Spinal cord (tissue), 10 donors: ENCODE results near the gene SLC26A1. TPM values are rescaled to one million over a fixed set of nuclear protein-coding genes. Genes with fewer than 3 reads are reported as not detected.

Experiments used
- DNase-seq, 6 donors: peaks; one replicate each; pipeline versions ENCODE4 v3.0.0 to v3.0.0-alpha.2; 2013 to 2015; ENCODE audit warnings: low spot score in 6 of 6, low read depth in 4 of 6
- H3K27ac ChIP-seq: one replicate; pipeline ENCODE4 v1.5.1; 2013; ENCODE audit warnings: low read depth, low read length, control low read depth
- H3K27me3 ChIP-seq: one replicate; pipeline ENCODE4 v1.6.1; 2013; ENCODE audit warnings: low read length; ENCODE audit not compliant: control insufficient read depth, insufficient read depth
- H3K36me3 ChIP-seq: one replicate; pipeline ENCODE4 v1.6.1; 2013; ENCODE audit warnings: low read length; ENCODE audit not compliant: control insufficient read depth, insufficient read depth
- H3K4me1 ChIP-seq: one replicate; pipeline ENCODE4 v1.6.1; 2013; ENCODE audit warnings: low read length; ENCODE audit not compliant: control insufficient read depth, insufficient read depth
- H3K4me3 ChIP-seq: one replicate; pipeline ENCODE4 v1.5.1; 2013; ENCODE audit warnings: low read depth, low read length, control low read depth
- H3K9me3 ChIP-seq: one replicate; pipeline ENCODE4 v1.6.1; 2013; ENCODE audit warnings: low read length; ENCODE audit not compliant: control insufficient read depth, insufficient read depth
- WGBS: methylation state at CpG from one replicate; pipeline ENCODE4 v1.1.5; 2013; ENCODE audit warnings: missing lambda C conversion rate; ENCODE audit not compliant: insufficient coverage; 5-methylcytosine and 5-hydroxymethylcytosine counted together
- polyA plus RNA-seq, 2 donors: library from polyadenylated mRNA; unstranded; fragments of 120-200 nt; gene quantifications; one replicate each; pipeline ENCODE4 v1.2.1, GENCODE V29; 2013; ENCODE audit not compliant: insufficient read length in 2 of 2
- total RNA-seq, 2 donors: library from RNA; depleted of rRNA in 1 of 2; stranded (reverse); fragments of 120-200 nt in 1 of 2; fragments of >200 nt in 1 of 2; gene quantifications; one replicate each; pipeline versions ENCODE4 v1.2.3 to v1.2.4, GENCODE V29; 2013 to 2014
- donor health status: healthy.

SLC26A1 gene
- total and polyA plus RNA-seq, 4 donors = 0.79 to 9.5 (median 5.2) TPM

DNA sequence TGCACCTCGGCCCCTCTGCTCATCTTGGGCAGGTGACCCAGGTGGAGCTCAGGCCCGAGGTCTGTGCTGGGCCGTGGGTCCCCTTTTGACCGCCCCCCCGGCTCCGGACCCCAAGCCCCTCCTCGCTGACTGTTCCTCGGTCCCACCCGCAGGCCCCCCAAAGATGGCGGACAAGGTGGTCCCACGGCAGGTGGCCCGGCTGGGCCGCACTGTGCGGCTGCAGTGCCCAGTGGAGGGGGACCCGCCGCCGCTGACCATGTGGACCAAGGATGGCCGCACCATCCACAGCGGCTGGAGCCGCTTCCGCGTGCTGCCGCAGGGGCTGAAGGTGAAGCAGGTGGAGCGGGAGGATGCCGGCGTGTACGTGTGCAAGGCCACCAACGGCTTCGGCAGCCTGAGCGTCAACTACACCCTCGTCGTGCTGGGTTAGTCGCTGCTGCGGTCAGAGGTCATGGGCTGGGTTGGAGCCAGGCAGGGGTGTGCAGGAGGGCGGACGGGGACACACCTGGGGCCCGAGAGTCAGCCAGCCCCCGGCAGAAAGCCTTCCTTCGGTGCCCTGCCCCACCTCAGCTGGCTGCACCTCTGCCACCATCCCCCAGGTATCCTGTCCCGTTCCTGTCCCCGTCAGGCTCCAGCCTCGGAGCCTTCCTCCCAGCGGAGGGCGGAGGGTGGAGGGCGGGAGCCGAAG is 29.0 kb upstream of the SLC26A1 start:
- H3K4me1 ChIP-seq = peaks cover 39% of the 10 kb centered on the region
- H3K36me3 ChIP-seq = peaks cover 82% of the 10 kb centered on the region
- H3K4me3 ChIP-seq = no peak overlapping the region
- DNase-seq = no peak
- 92% methylated on average over 46 of the region's 46 CpGs for WGBS
- no peak overlapping the region for H3K27ac ChIP-seq
- H3K9me3 ChIP-seq = no peaks in the 10 kb centered on the region
- no peaks in the 10 kb centered on the region for H3K27me3 ChIP-seq

DNA sequence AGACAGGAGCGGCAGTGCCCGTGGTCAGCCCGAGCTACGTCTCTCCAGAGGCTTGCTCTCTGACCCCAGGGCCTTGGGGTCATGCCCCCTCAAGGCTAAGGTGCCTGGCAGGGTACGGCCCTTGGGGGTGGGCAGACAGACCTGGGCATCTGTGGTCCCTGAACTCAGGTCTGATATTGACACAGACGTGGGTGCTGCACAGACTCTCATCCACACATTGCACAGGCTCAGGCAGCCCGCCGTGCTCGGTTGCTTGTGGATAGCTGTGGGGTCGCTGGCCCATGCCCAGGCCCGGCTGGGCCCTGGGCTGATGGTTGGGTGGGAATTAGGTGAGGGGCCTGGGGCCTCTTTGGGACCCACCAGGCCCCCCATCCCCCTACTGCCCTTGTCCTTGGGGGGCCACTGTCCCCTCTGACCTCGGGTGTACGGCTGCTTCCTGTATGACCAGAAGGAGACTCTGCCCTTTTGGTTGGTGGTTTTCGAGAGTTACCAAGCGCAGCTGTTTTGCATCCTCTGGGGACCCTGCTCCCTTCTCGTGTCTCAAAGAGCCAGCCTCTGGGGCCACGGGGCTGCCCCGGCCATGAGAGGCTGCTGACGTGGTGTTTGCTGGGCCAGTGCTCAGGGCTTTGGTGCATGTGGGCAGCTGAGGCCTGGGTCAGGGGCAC is 28.3 kb upstream of the SLC26A1 start:
- 90% methylated on average over 14 of the region's 19 CpGs for WGBS
- DNase-seq = no peak
- H3K4me3 ChIP-seq = no peak overlapping the region
- H3K4me1 ChIP-seq = peaks cover 46% of the 10 kb centered on the region
- H3K27ac ChIP-seq = no peak overlapping the region
- H3K9me3 ChIP-seq = no peaks in the 10 kb centered on the region
- H3K27me3 ChIP-seq = no peaks in the 10 kb centered on the region
- peaks cover 82% of the 10 kb centered on the region for H3K36me3 ChIP-seq

DNA sequence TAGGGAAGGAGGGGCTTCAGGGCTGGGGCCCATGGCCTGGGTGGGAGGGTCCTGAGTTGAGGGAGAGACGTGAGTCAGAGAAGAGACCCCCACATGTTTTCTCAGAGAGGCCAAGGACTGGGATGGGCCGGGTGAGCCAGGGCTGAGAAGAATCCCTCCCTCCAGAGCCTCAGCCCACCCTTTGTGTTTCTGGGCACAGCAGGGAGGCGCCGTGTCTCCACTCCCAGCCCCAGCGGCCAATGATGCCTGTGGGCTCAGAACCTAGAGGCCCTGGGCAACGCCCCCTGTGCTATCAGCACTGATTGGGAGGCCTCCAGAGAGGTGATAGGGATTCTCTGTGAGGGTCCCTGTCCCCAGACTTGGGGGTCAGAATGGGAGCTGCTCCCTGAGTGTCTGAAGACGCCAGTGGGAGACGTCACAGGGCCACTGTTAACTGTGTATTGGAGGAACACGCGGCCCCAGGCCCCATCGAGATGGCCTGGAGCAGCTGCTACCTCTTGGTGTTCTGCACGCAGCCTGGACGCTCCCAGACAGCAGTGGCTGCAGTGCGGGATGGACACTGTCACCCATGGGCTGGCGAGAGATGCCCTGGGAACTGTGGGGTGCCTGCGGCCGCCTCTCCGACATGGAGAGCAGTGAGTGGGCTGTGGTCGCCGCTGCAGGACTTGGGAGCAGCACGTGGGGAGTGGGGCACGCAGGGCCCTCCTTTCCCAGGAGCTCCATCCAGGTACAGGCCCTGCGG is 26.7 kb upstream of the SLC26A1 start:
- peaks cover 62% of the 10 kb centered on the region for H3K4me1 ChIP-seq
- H3K4me3 ChIP-seq = no peak overlapping the region
- no peak for DNase-seq
- WGBS = 61% methylated on average over 17 of the region's 23 CpGs
- H3K36me3 ChIP-seq = peaks cover 80% of the 10 kb centered on the region
- H3K27ac ChIP-seq = no peak overlapping the region
- H3K27me3 ChIP-seq = no peaks in the 10 kb centered on the region
- H3K9me3 ChIP-seq = no peaks in the 10 kb centered on the region

DNA sequence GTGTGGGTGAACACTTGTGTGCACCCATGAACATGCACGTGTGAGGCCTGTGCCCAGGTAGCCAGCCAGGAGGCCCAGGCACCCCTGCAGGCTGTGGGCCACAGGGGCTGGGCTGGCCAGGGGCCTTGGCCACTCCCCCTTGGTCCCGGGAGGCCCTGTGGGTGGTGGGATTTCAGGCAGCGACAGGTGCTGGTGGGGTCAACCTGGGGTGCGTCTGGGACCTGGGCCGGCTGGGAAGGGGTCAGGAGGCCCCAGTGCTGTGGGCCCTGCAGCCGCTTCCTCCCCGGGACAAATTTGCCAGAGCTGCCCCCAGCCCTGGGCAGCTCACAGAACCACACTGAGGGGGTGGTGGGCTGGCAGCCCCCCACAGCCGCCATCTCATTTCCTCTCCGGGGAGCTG is 26.1 kb upstream of the SLC26A1 start:
- H3K9me3 ChIP-seq = no peaks in the 10 kb centered on the region
- H3K4me1 ChIP-seq = peaks cover 68% of the 10 kb centered on the region
- H3K27ac ChIP-seq = no peak overlapping the region
- peaks cover 78% of the 10 kb centered on the region for H3K36me3 ChIP-seq
- no peak overlapping the region for H3K4me3 ChIP-seq
- H3K27me3 ChIP-seq = no peaks in the 10 kb centered on the region
- DNase-seq = no peak
- 44% methylated on average over 7 of the region's 9 CpGs for WGBS

DNA sequence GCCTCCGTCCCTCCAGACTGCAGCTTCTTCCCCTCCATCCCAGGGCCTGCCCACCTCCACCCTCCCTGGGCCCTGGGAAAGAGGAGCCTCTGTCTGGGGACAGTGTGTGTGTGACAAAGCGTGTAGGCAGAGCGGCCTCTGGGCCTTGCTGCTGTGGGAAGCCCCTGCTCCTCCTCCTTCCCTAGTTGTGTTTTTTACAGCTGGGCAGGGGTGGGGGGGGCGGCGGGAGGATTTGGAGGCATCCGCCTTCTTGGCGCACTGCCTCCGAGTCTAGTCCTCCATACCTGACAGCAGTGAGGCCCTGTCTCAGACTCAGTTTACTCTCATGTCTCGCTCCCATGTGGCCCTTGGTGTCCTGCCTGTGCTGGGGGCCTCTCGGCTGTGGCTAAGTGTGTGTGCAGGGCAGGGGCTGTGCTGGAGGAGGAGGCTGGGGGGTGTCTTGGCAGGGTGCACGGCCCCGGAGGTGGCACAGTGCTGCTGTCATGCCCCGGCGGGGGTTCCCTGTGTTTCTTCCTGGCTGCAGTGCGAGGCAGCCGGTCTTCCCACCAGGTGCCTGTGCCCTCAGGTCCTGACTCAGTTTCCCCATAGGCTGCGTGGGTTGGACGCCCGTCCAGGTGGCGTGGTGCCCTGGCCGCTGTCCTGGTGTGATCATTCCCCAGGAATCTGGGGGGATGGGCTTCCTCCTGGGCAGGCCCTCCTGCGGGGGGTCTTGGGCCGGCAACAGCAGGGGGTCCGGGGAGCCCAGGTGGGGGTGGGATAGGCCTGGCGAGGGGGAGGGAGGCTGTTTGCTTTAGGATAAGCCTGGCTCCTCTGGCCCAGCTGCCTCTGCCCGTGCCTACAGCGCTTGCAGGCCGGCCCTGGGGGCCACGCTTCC is 25.2 kb upstream of the SLC26A1 start:
- Histone ChIP-seq H3K9me3 (no peaks in the 10 kb centered on the region), H3K4me3 (no peak overlapping the region), H3K27ac (no peak overlapping the region), H3K36me3 (peaks cover 75% of the 10 kb centered on the region), H3K4me1 (peaks cover 77% of the 10 kb centered on the region), H3K27me3 (no peaks in the 10 kb centered on the region)
- 61% methylated on average over 22 of the region's 29 CpGs for WGBS
- DNase-seq = peak in 1 of 6 donors; percentile 34

DNA sequence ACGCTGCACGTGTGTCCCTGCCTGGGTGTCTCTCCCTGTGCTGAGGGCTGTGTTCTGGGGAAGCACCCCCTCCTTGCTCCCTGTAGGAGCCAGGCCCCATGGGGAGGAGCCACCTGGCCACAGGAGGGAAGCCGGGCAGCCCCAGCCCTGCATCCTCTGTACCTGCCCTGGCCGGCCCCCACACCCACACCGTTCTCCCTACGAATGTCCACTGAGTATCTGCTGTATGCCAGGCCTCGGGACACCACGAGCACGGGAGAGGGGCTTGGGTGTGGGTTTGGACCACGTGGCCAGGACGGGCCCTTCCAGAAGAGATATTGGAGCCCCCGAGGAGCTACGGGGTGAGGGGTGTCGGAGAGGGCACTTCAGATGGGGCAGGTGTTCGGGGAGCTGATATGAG is 24.5 kb upstream of the SLC26A1 start:
- H3K4me1 ChIP-seq = peaks cover 81% of the 10 kb centered on the region
- no peak overlapping the region for H3K4me3 ChIP-seq
- no peaks in the 10 kb centered on the region for H3K9me3 ChIP-seq
- H3K36me3 ChIP-seq = peaks cover 75% of the 10 kb centered on the region
- no peak for DNase-seq
- WGBS = 75% methylated on average over 11 of the region's 15 CpGs
- H3K27me3 ChIP-seq = no peaks in the 10 kb centered on the region
- no peak overlapping the region for H3K27ac ChIP-seq

DNA sequence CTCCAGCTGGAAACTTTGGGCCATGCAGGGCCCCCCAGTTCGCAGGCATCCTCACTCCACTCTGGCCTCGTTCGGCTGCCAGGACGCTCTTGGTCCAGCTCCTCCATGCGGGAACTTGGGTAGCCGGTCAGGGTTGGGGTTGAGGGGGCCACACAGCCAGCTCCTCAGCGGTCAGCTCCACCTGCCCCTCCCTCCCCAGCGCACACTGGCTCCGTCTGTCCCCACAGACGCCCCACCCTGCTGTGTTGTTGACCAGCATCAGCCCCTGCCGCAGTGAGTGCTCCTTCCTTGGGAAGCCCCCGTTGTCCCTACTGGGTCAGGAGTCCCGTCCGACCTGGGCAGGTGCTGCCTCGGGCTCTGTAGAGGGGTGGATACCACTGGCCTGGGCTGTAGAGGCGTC is 24.0 kb upstream of the SLC26A1 start:
- Histone ChIP-seq H3K27me3 (no peaks in the 10 kb centered on the region), H3K4me1 (peaks cover 81% of the 10 kb centered on the region), H3K27ac (no peak overlapping the region), H3K36me3 (peaks cover 72% of the 10 kb centered on the region), H3K9me3 (no peaks in the 10 kb centered on the region), H3K4me3 (no peak overlapping the region)
- 76% methylated on average over 14 of the region's 16 CpGs for WGBS
- DNase-seq = no peak

DNA sequence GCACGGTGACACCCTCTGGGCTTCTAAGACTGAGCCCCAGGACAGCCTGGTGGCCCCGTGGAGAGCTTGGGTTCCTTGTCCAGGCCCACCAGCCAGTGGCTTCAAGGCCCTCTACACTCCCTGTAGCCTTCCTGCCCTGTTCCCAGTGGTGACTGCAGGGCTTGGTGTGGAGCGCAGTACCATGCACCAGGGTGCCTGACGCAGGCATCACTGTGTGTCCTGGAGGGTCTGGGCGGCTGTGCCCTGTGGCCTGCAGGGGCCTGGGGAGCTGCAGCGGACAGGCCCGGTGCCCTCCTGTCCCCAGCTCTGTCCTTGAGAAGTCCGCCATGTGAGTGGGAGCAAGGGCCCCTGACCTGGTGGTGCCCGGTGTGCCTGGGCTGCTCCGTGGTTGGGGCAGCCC is 22.5 kb upstream of the SLC26A1 start:
- DNase-seq = no peak
- WGBS = 76% methylated on average over 10 of the region's 10 CpGs
- Histone ChIP-seq H3K27ac (peak overlapping the region; percentile 86), H3K36me3 (peaks cover 61% of the 10 kb centered on the region), H3K4me1 (peaks cover 88% of the 10 kb centered on the region), H3K4me3 (no peak overlapping the region), H3K27me3 (peaks cover 2% of the 10 kb centered on the region), H3K9me3 (no peaks in the 10 kb centered on the region)

DNA sequence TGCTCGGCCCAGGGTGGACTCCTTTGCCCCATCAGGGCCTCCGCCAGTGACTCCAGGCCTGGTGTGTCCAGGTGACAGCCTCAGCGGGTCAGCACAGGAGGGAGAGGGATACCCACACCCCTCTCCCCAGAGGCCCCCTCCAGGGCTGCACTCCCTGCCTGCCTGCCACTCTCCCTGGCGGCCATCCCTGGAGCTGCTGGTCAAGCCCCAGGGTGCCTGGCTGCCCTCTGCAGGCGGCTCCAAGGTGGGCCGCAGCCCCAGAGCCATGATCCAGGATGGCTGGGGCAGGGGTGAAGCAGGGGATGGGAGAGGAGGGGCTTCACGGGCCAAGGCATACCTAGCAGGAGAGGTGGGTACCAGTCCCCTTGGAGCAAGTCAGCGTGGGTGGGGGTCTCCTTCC is 22.0 kb upstream of the SLC26A1 start:
- Histone ChIP-seq H3K27me3 (peaks cover 8% of the 10 kb centered on the region), H3K9me3 (no peaks in the 10 kb centered on the region), H3K4me1 (peaks cover 91% of the 10 kb centered on the region), H3K4me3 (no peak overlapping the region), H3K27ac (peak overlapping the region; percentile 86), H3K36me3 (peaks cover 61% of the 10 kb centered on the region)
- no peak for DNase-seq
- 37% methylated on average over 8 of the region's 8 CpGs for WGBS
